Mesothelial cell of epicardium (in vitro differentiated cells): Measurements from ENCODE around the gene DIDO1. TPM values are rescaled to one million over a fixed set of nuclear protein-coding genes. Genes with fewer than 3 reads are reported as not detected.

ENCODE experiments used
- DNase-seq, 2 experiments: peaks; one replicate each; pipeline ENCODE4 v3.0.0; 2021; ENCODE audit warnings: low spot score in 2 of 2; ENCODE audit not compliant: unreplicated experiment in 2 of 2
- H3K27ac Mint-ChIP-seq: 2 replicates; pipeline ENCODE4 v1.8.0; 2021; ENCODE audit warnings: mixed read lengths
- H3K27me3 Mint-ChIP-seq: 2 replicates; pipeline ENCODE4 v1.8.0; 2021; ENCODE audit warnings: low read depth, mixed read lengths
- H3K36me3 Mint-ChIP-seq: 2 replicates; pipeline ENCODE4 v1.8.0; 2021; ENCODE audit warnings: mixed read lengths
- H3K4me1 Mint-ChIP-seq: 2 replicates; pipeline ENCODE4 v1.8.0; 2021; ENCODE audit warnings: mixed read lengths
- H3K4me3 Mint-ChIP-seq: 2 replicates; pipeline ENCODE4 v1.8.0; 2021; ENCODE audit warnings: mild to moderate bottlenecking, moderate library complexity, mixed read lengths
- H3K9me3 Mint-ChIP-seq: 2 replicates; pipeline ENCODE4 v1.8.0; 2021; ENCODE audit warnings: mixed read lengths
- CTCF ChIP-seq: fragments of 200-600 bp; sonication (generic); IDR thresholded peaks from one replicate; pipeline ENCODE4 v1.5.0; 2021; ENCODE audit warnings: antibody characterized with exemption; ENCODE audit not compliant: unreplicated experiment
- total RNA-seq: library from RNA; stranded (reverse); gene quantifications from 3 replicates; pipeline ENCODE4 v1.2.1, GENCODE V29; 2021

The DIDO1 gene
- total RNA-seq, 1 donor from 2014 or later, result 73.1 TPM

- DNase-seq, result no peak
- Mint-ChIP-seq H3K4me3 (no peak overlapping the region), H3K4me1 (no peaks in the 10 kb centered on the region), H3K9me3 (peaks cover 6% of the 10 kb centered on the region), H3K36me3 (peaks cover 56% of the 10 kb centered on the region), H3K27ac (no peak overlapping the region), H3K27me3 (no peaks in the 10 kb centered on the region)
- TF ChIP-seq CTCF, result no peak
Measured at GRCh38 chr20:62946918-62947317, 20.6 kb upstream of the DIDO1 start.

- no peak overlapping the region for H3K4me3 Mint-ChIP-seq
- H3K27me3 Mint-ChIP-seq, result no peaks in the 10 kb centered on the region
- no peak overlapping the region for H3K27ac Mint-ChIP-seq
Measured at GRCh38 chr20:62945771-62946339, 19.6 kb upstream of the DIDO1 start.

GRCh38 chr20:62944746-62945145 is 18.4 kb upstream of the DIDO1 start:
- no peak for TF ChIP-seq CTCF
- peaks cover 53% of the 10 kb centered on the region for H3K36me3 Mint-ChIP-seq
- H3K27me3 Mint-ChIP-seq, result no peaks in the 10 kb centered on the region
- H3K4me3 Mint-ChIP-seq, result no peak overlapping the region
- H3K27ac Mint-ChIP-seq, result no peak overlapping the region
- peaks cover 2% of the 10 kb centered on the region for H3K4me1 Mint-ChIP-seq
- DNase-seq, result no peak
- peaks cover 6% of the 10 kb centered on the region for H3K9me3 Mint-ChIP-seq

More at GRCh38 chr20:62945771-62946339, 19.6 kb upstream of the DIDO1 start:
- peaks cover 63% of the 10 kb centered on the region for H3K36me3 Mint-ChIP-seq
- peaks cover 6% of the 10 kb centered on the region for H3K9me3 Mint-ChIP-seq
- no peak for DNase-seq
- no peaks in the 10 kb centered on the region for H3K4me1 Mint-ChIP-seq
- no peak for TF ChIP-seq CTCF

GRCh38 chr20:62944184-62944583 is 17.9 kb upstream of the DIDO1 start:
- Mint-ChIP-seq H3K27me3 (no peaks in the 10 kb centered on the region), H3K4me3 (no peak overlapping the region), H3K4me1 (peaks cover 8% of the 10 kb centered on the region), H3K27ac (no peak overlapping the region), H3K36me3 (peaks cover 47% of the 10 kb centered on the region), H3K9me3 (peaks cover 5% of the 10 kb centered on the region)
- DNase-seq, result no peak
- TF ChIP-seq CTCF, result no peak

GRCh38 chr20:62943396-62943795 is 17.1 kb upstream of the DIDO1 start:
- H3K27ac Mint-ChIP-seq, result no peak overlapping the region
- H3K4me3 Mint-ChIP-seq, result no peak overlapping the region
- peaks cover 13% of the 10 kb centered on the region for H3K4me1 Mint-ChIP-seq
- no peak for TF ChIP-seq CTCF
- peaks cover 40% of the 10 kb centered on the region for H3K36me3 Mint-ChIP-seq
- no peak for DNase-seq
- no peaks in the 10 kb centered on the region for H3K27me3 Mint-ChIP-seq
- H3K9me3 Mint-ChIP-seq, result no peaks in the 10 kb centered on the region

- Mint-ChIP-seq H3K4me3 (no peak overlapping the region), H3K27me3 (no peaks in the 10 kb centered on the region), H3K36me3 (peaks cover 32% of the 10 kb centered on the region), H3K9me3 (no peaks in the 10 kb centered on the region), H3K4me1 (peaks cover 13% of the 10 kb centered on the region), H3K27ac (no peak overlapping the region)
- no peak for TF ChIP-seq CTCF
- no peak for DNase-seq
Measured at GRCh38 chr20:62942456-62942855, 16.2 kb upstream of the DIDO1 start.
